ENCODE results near the gene LPP.

- TF ChIP-seq, protein P1, sequence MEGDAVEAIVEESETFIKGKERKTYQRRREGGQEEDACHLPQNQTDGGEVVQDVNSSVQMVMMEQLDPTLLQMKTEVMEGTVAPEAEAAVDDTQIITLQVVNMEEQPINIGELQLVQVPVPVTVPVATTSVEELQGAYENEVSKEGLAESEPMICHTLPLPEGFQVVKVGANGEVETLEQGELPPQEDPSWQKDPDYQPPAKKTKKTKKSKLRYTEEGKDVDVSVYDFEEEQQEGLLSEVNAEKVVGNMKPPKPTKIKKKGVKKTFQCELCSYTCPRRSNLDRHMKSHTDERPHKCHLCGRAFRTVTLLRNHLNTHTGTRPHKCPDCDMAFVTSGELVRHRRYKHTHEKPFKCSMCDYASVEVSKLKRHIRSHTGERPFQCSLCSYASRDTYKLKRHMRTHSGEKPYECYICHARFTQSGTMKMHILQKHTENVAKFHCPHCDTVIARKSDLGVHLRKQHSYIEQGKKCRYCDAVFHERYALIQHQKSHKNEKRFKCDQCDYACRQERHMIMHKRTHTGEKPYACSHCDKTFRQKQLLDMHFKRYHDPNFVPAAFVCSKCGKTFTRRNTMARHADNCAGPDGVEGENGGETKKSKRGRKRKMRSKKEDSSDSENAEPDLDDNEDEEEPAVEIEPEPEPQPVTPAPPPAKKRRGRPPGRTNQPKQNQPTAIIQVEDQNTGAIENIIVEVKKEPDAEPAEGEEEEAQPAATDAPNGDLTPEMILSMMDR (IDR thresholded peaks at IDR 0.05 in 2 of 3, conservative IDR thresholded peaks at IDR 0.05 in 1 of 3; ENCODE audit: borderline replicate concordance in 1 of 3, insufficient read depth in 1 of 3, low read depth in 2 of 3, low read length in 2 of 3), result no peak
- TF ChIP-seq YY1 (IDR thresholded peaks at IDR 0.05; ENCODE audit: extremely low read depth, insufficient replicate concordance, low read depth, low read length) (no peak), POLR2A (IDR thresholded peaks at IDR 0.05; ENCODE audit: borderline replicate concordance, extremely low read depth, insufficient read depth, insufficient read length) (no peak), POLR2AphosphoS5 (IDR thresholded peaks at IDR 0.05; ENCODE audit: low read depth, low read length) (no peak), MAX (IDR thresholded peaks at IDR 0.05) (no peak), RAD21 (IDR thresholded peaks at IDR 0.05; ENCODE audit: low read depth) (no peak), ELF1 (IDR thresholded peaks at IDR 0.05; ENCODE audit: borderline replicate concordance, low read depth) (no peak)
- TF ChIP-seq, protein P2, sequence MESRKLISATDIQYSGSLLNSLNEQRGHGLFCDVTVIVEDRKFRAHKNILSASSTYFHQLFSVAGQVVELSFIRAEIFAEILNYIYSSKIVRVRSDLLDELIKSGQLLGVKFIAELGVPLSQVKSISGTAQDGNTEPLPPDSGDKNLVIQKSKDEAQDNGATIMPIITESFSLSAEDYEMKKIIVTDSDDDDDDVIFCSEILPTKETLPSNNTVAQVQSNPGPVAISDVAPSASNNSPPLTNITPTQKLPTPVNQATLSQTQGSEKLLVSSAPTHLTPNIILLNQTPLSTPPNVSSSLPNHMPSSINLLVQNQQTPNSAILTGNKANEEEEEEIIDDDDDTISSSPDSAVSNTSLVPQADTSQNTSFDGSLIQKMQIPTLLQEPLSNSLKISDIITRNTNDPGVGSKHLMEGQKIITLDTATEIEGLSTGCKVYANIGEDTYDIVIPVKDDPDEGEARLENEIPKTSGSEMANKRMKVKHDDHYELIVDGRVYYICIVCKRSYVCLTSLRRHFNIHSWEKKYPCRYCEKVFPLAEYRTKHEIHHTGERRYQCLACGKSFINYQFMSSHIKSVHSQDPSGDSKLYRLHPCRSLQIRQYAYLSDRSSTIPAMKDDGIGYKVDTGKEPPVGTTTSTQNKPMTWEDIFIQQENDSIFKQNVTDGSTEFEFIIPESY (IDR thresholded peaks at IDR 0.05; ENCODE audit: extremely low read depth, insufficient replicate concordance, low read length), result no peak
Observed at GRCh38 chr3:188581365-188581764, 427.4 kb downstream of the LPP start.
